B cell (primary cell): ENCODE data around the gene SHISAL2A. TPM values are rescaled to one million over a fixed set of nuclear protein-coding genes. Genes with fewer than 3 reads are reported as not detected.

Source experiments
- ATAC-seq: fragments of 200-7000 bp; cut with Tn5 transposase; one replicate; pipeline ENCODE4 v1.10.0; 2021; ENCODE audit warnings: low read depth, mild to moderate bottlenecking, moderate number of reproducible peaks, moderate library complexity
- CTCF ChIA-PET: fragments of 350-600 bp; sonication (Branson Sonifier 250); formaldehyde crosslinking; loops from one replicate; lab custom pipeline; 2021; ENCODE audit warnings: antibody characterized with exemption, inconsistent platforms; lab: Charles Lee
- POLR2A ChIA-PET: fragments of 350-600 bp; sonication (Branson Sonifier 250); formaldehyde crosslinking; loops from one replicate; lab custom pipeline; 2021; ENCODE audit warnings: antibody characterized with exemption; lab: Charles Lee
- DNase-seq: peaks from one replicate; pipeline ENCODE4 v3.0.0; 2013
- H2AFZ ChIP-seq: 2 replicates; pipeline ENCODE4 v1.6.1; 2012; ENCODE audit warnings: mild to moderate bottlenecking, low read depth, low read length; ENCODE audit not compliant: insufficient read depth, poor library complexity, severe bottlenecking
- H3K27ac ChIP-seq, 2 donors: 1 replicate in 1 of 2; 2 replicates in 1 of 2; pipeline ENCODE4 v1.5.1; 2012 to 2013; ENCODE audit warnings: low read length in 2 of 2, mild to moderate bottlenecking in 2 of 2, moderate library complexity in 1 of 2
- H3K27me3 ChIP-seq, 4 experiments: fragments of 200-600 bp in 1 of 4; sonication (generic) in 1 of 4; replicated peaks in 1 of 4; 1 replicate in 2 of 4; 2 replicates in 2 of 4; pipeline versions ENCODE4 v1.6.1 to v1.7.0; 2013 to 2016; ENCODE audit warnings: low read length in 3 of 4, mild to moderate bottlenecking in 2 of 4, mixed read lengths in 1 of 4, moderate library complexity in 1 of 4; ENCODE audit not compliant: insufficient read depth in 4 of 4, control insufficient read depth in 3 of 4; ENCODE audit errors: control extremely low read depth in 1 of 4
- H3K36me3 ChIP-seq, 2 experiments: replicated peaks in 1 of 2; 1 replicate in 1 of 2; 2 replicates in 1 of 2; pipeline versions ENCODE4 v1.6.1 to v1.7.1; 2013; ENCODE audit warnings: low read length in 1 of 2; ENCODE audit not compliant: insufficient read depth in 2 of 2, control insufficient read depth in 1 of 2; ENCODE audit errors: control extremely low read depth in 1 of 2, extremely low read depth in 1 of 2
- H3K4me1 ChIP-seq, 2 donors: fragments of 200-600 bp in 1 of 2; sonication (generic) in 1 of 2; 1 replicate in 1 of 2; 2 replicates in 1 of 2; pipeline versions ENCODE4 v1.5.1 to v1.6.1; 2013 to 2017; ENCODE audit warnings: low read length in 2 of 2; ENCODE audit not compliant: control insufficient read depth in 2 of 2, insufficient read depth in 2 of 2
- H3K4me2 ChIP-seq: replicated peaks from 2 replicates; pipeline ENCODE3; 2012; ENCODE audit warnings: mild to moderate bottlenecking, low read depth, low read length; ENCODE audit not compliant: poor library complexity, severe bottlenecking
- H3K4me3 ChIP-seq, 5 experiments: fragments of 200-600 bp in 1 of 5; sonication (generic) in 1 of 5; 1 replicate in 3 of 5; 2 replicates in 2 of 5; pipeline versions ENCODE4 v1.5.1 to v1.7.0; 2011 to 2016; ENCODE audit warnings: low read length in 4 of 5, mild to moderate bottlenecking in 4 of 5, low read depth in 2 of 5, control low read depth in 1 of 5, moderate library complexity in 1 of 5; ENCODE audit not compliant: insufficient read depth in 1 of 5; ENCODE audit errors: control extremely low read depth in 1 of 5, extremely low read depth in 1 of 5
- H3K79me2 ChIP-seq: fragments of 200-600 bp; sonication (generic); one replicate; pipeline ENCODE4 v1.6.0; 2016; ENCODE audit warnings: low read length; ENCODE audit not compliant: control insufficient read depth, insufficient read depth
- H3K9ac ChIP-seq: fragments of 200-600 bp; sonication (generic); 2 replicates; pipeline ENCODE4 v1.6.1; 2017; ENCODE audit warnings: mild to moderate bottlenecking, low read length, moderate library complexity
- H3K9me3 ChIP-seq, 3 donors: one replicate each; pipeline versions ENCODE4 v1.6.1 to v1.7.1; 2013; ENCODE audit warnings: low read length in 2 of 3; ENCODE audit not compliant: control insufficient read depth in 2 of 3, insufficient read depth in 1 of 3; ENCODE audit errors: control extremely low read depth in 1 of 3
- H4K20me1 ChIP-seq: 2 replicates; pipeline ENCODE4 v1.6.0; 2012; ENCODE audit warnings: mild to moderate bottlenecking, low read length; ENCODE audit not compliant: insufficient read depth, control insufficient read depth, poor library complexity, severe bottlenecking
- H3K27ac Mint-ChIP-seq: one replicate; pipeline ENCODE4 v1.8.0; 2021; ENCODE audit warnings: mixed read lengths
- H3K27me3 Mint-ChIP-seq: one replicate; pipeline ENCODE4 v1.8.0; 2021; ENCODE audit warnings: mixed read lengths
- H3K4me1 Mint-ChIP-seq: one replicate; pipeline ENCODE4 v1.8.0; 2021; ENCODE audit warnings: mixed read lengths
- H3K4me3 Mint-ChIP-seq: one replicate; pipeline ENCODE4 v1.8.0; 2021; ENCODE audit warnings: mixed read lengths
- H3K9me3 Mint-ChIP-seq: one replicate; pipeline ENCODE4 v1.8.0; 2022; ENCODE audit warnings: mixed read lengths; ENCODE audit not compliant: insufficient read depth
- CTCF ChIP-seq: fragments of 200-600 bp; IDR thresholded peaks from one replicate; pipeline ENCODE4 v1.8.0; 2022; ENCODE audit warnings: antibody characterized with exemption, mild to moderate bottlenecking
- EZH2 ChIP-seq: IDR thresholded peaks from 2 replicates; pipeline ENCODE4 v1.6.1; 2012; ENCODE audit warnings: borderline replicate concordance, low read depth, mild to moderate bottlenecking, moderate library complexity, low read length; ENCODE audit not compliant: insufficient read depth, poor library complexity, severe bottlenecking
- WGBS: methylation state at CpG from one replicate; pipeline ENCODE4 v1.1.5; 2013; ENCODE audit warnings: missing lambda C conversion rate; ENCODE audit not compliant: insufficient coverage; 5-methylcytosine and 5-hydroxymethylcytosine counted together
- intact Hi-C: fragments of 100-400 bp; cut with micrococcal nuclease; formaldehyde crosslinking; loops from one replicate; pipeline ENCODE4 v1.10.0; 2022
- polyA plus RNA-seq: library from polyadenylated mRNA; depleted of rRNA; stranded (reverse); fragments of >200 nt; gene quantifications from 2 replicates; pipeline ENCODE4 v1.2.3, GENCODE V29; 2012
- total RNA-seq, 2 donors: library from RNA; stranded (reverse); fragments of 120-200 nt in 1 of 2; gene quantifications; 1 replicate in 1 of 2; 2 replicates in 1 of 2; pipeline versions ENCODE4 v1.2.3 to v1.2.4, GENCODE V29; 2013 to 2022

SHISAL2A gene
- total and polyA plus RNA-seq, 2 donors (not counting 1 experiment from before 2014, with no cell fraction given): 63.3 to 91.0 TPM

DNA sequence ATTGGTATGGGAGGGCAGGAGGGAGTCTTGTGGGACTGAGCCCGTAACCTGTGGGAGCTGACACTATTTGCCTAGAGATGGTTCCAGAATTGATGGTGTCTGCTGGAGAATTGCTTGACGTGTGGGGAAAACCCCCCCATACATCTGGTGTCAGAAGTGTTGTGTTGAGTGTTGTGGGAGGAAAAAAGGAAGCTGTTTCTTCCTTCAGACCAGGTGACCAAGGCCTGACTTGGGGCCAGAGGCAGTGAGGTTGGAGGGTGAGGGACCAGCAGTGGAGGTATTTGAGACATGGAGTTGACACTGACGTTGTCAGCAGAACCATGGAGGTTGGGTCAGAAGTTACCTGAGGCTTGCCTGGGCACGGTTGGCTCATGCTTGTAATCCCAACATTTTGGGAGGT, 8.3 kb downstream of the SHISAL2A start:
- CTCF ChIA-PET: interaction anchor here (0.7 to 3.2 kb wide), 7 partner anchors 9 to 48 kb away, joined by 3 to 16 read pairs (median 4); no protein-coding TSS in a partner anchor

More for the DNA sequence above, 8.3 kb downstream of the SHISAL2A start:
- Histone ChIP-seq H3K4me3 (peak overlapping the region in 1 of 5 experiments; percentile 13), H3K9me3 (peaks cover 0 to 5% (median 0%) of the 10 kb centered on the region in 3 donors), H3K9ac (peak overlapping the region; percentile 19), H3K36me3 (peaks cover 1 to 25% of the 10 kb centered on the region in 2 experiments), H4K20me1 (no peaks in the 10 kb centered on the region), H3K79me2 (peaks cover 73% of the 10 kb centered on the region), H3K4me2 (peak overlapping the region; percentile 44), H3K4me1 (peaks cover 53 to 62% of the 10 kb centered on the region in 2 donors), H3K27ac (peak overlapping the region; percentile 61 to 89), H2AFZ (no peak overlapping the region), H3K27me3 (no peaks in the 10 kb centered on the region)
- Mint-ChIP-seq H3K4me1 (peaks cover 67% of the 10 kb centered on the region), H3K4me3 (peak overlapping the region; percentile 69), H3K27me3 (no peaks in the 10 kb centered on the region), H3K9me3 (peaks cover 5% of the 10 kb centered on the region), H3K27ac (peak overlapping the region; percentile 96)
- WGBS: 63% methylated on average over 2 of the region's 4 CpGs
- intact Hi-C loops: no loop called here
- ATAC-seq: peak; percentile 5
- DNase-seq: peak; percentile 87
- POLR2A ChIA-PET: interaction anchor here (1.1 to 1.7 kb wide), 5 partner anchors 9 to 88 kb away, joined by 3 to 17 read pairs (median 4); partner anchors contain the start of genes SHISAL2A and TUT4
- TF ChIP-seq EZH2: no peak
- no peak for TF ChIP-seq CTCF
